HG03439 (cell line): ENCODE data around the gene LRRC53.

ENCODE experiments used
- ATAC-seq: cut with Tn5 transposase; IDR thresholded peaks from one replicate; pipeline ENCODE4 v1.9.1; 2021; ENCODE audit warnings: mild to moderate bottlenecking, moderate library complexity; ENCODE audit not compliant: unreplicated experiment

The LRRC53 gene

GRCh38 chr1:74498901-74499300, 13.5 kb downstream of the LRRC53 start:
- no peak for ATAC-seq

- ATAC-seq, result no peak
These were observed 15.7 kb downstream of the LRRC53 start for GRCh38 chr1:74496669-74497068.

- no peak for ATAC-seq
These were observed 26.4 kb downstream of the LRRC53 start for GRCh38 chr1:74486036-74486435.

- no peak for ATAC-seq
These were observed 26.8 kb downstream of the LRRC53 start for GRCh38 chr1:74485622-74486021.

- ATAC-seq, result no peak
These were observed 30.8 kb downstream of the LRRC53 start for GRCh38 chr1:74481607-74482006.

- ATAC-seq, result no peak
These were observed 32.3 kb downstream of the LRRC53 start for GRCh38 chr1:74480068-74480467.

GRCh38 chr1:74478979-74479378, 33.4 kb downstream of the LRRC53 start:
- ATAC-seq, result no peak

GRCh38 chr1:74474585-74474984, 37.8 kb downstream of the LRRC53 start:
- no peak for ATAC-seq

- no peak for ATAC-seq
These were observed 40.9 kb downstream of the LRRC53 start for GRCh38 chr1:74471470-74471869.

GRCh38 chr1:74470936-74471335, 41.5 kb downstream of the LRRC53 start:
- no peak for ATAC-seq

- ATAC-seq, result no peak
These were observed 42.2 kb downstream of the LRRC53 start for GRCh38 chr1:74470251-74470650.

- no peak for ATAC-seq
These were observed 43.3 kb downstream of the LRRC53 start for GRCh38 chr1:74468982-74469603.

GRCh38 chr1:74467786-74468377, 44.5 kb downstream of the LRRC53 start:
- ATAC-seq, result no peak

GRCh38 chr1:74465193-74465681, 47.2 kb downstream of the LRRC53 start:
- no peak for ATAC-seq

- ATAC-seq, result no peak
These were observed 48.4 kb downstream of the LRRC53 start for GRCh38 chr1:74464037-74464436.

GRCh38 chr1:74463333-74463988, 49.0 kb downstream of the LRRC53 start:
- peak; percentile 97 for ATAC-seq

GRCh38 chr1:74457253-74457652, 55.2 kb downstream of the LRRC53 start:
- ATAC-seq, result no peak

GRCh38 chr1:74455390-74455789, 57.0 kb downstream of the LRRC53 start:
- ATAC-seq, result no peak

- no peak for ATAC-seq
These were observed 59.1 kb downstream of the LRRC53 start for GRCh38 chr1:74453277-74453676.

GRCh38 chr1:74452035-74452434, 60.4 kb downstream of the LRRC53 start:
- no peak for ATAC-seq

GRCh38 chr1:74437035-74437434, 75.4 kb downstream of the LRRC53 start:
- no peak for ATAC-seq

GRCh38 chr1:74436078-74436477, 76.3 kb downstream of the LRRC53 start:
- no peak for ATAC-seq
